Endothelial cell of umbilical vein (primary cell): ENCODE measurements around the gene RASIP1. TPM values are rescaled to one million over a fixed set of nuclear protein-coding genes. Genes with fewer than 3 reads are reported as not detected.
"Not testable (repeated sequence)": the region's sequence is repeated elsewhere in the genome, so short reads cannot be mapped to it uniquely, and the experiment has no call there.

ENCODE experiments used
- BruUV-seq: library from RNA; stranded (reverse); fragments of 400-500 nt; replicated peaks from 2 replicates; lab custom pipeline; 2021; lab: Mats Ljungman, UMichigan
- CTCF ChIA-PET: fragments of 300-600, 350-600 bp; sonication (Branson Sonifier 250); formaldehyde crosslinking; loops from one replicate; lab custom pipeline; 2021; ENCODE audit warnings: antibody characterized with exemption, inconsistent platforms; lab: Charles Lee
- POLR2A ChIA-PET: fragments of 300-600, 350-600 bp; sonication (Branson Sonifier 250); formaldehyde crosslinking; loops from one replicate; lab custom pipeline; 2021; ENCODE audit warnings: antibody characterized with exemption, inconsistent platforms; lab: Charles Lee
- DNase-seq: peaks from one replicate; pipeline ENCODE4 v3.0.0-alpha.2; 2011; ENCODE audit warnings: low read depth, low spot score
- FAIRE-seq: peaks from 2 replicates; lab custom pipeline; 2011; peaks lifted over from hg19 to GRCh38; lab: Jason Lieb, UNC
- H2AFZ ChIP-seq: 2 replicates; pipeline ENCODE4 v1.6.0; 2012; ENCODE audit warnings: low read depth, low read length, control low read depth, inconsistent platforms
- H3K27ac ChIP-seq: 2 replicates; pipeline ENCODE4 v1.5.1; 2011; ENCODE audit warnings: low read depth, mild to moderate bottlenecking, control low read depth, low read length, moderate library complexity; ENCODE audit not compliant: insufficient read depth
- H3K27me3 ChIP-seq, 2 experiments: 2 replicates each; pipeline versions ENCODE4 v1.6.0 to v1.6.1; 2011; ENCODE audit warnings: low read length in 2 of 2, mixed read lengths in 1 of 2; ENCODE audit not compliant: control insufficient read depth in 2 of 2, insufficient read depth in 2 of 2
- H3K36me3 ChIP-seq, 2 experiments: 2 replicates in 1 of 2; 3 replicates in 1 of 2; pipeline ENCODE4 v1.5.1; 2011; ENCODE audit warnings: low read length in 2 of 2, mild to moderate bottlenecking in 1 of 2, moderate library complexity in 1 of 2; ENCODE audit not compliant: control insufficient read depth in 2 of 2, insufficient read depth in 2 of 2; ENCODE audit errors: extremely low read depth in 1 of 2
- H3K4me1 ChIP-seq: 3 replicates; pipeline ENCODE4 v1.5.1; 2011; ENCODE audit warnings: mild to moderate bottlenecking, low read length; ENCODE audit not compliant: control insufficient read depth, insufficient read depth; ENCODE audit errors: extremely low read depth
- H3K4me2 ChIP-seq: 2 replicates; pipeline ENCODE4 v1.6.1; 2011; ENCODE audit warnings: low read length, control low read depth, mixed read lengths; ENCODE audit not compliant: insufficient read depth
- H3K4me3 ChIP-seq, 3 experiments: fragments of 200-600 bp in 1 of 3; sonication (generic), shearing (Covaris generic) in 1 of 3; replicated peaks in 1 of 3; 2 replicates each; pipeline ENCODE4 v1.5.1; 2011 to 2016; ENCODE audit warnings: control low read depth in 3 of 3, low read length in 3 of 3, mild to moderate bottlenecking in 2 of 3, inconsistent platforms in 1 of 3, low read depth in 1 of 3, moderate library complexity in 1 of 3; ENCODE audit not compliant: insufficient read depth in 1 of 3
- H3K79me2 ChIP-seq: 2 replicates; pipeline ENCODE4 v1.6.0; 2012; ENCODE audit warnings: low read length, inconsistent platforms; ENCODE audit not compliant: control insufficient read depth, insufficient read depth
- H3K9ac ChIP-seq: replicated peaks from 2 replicates; pipeline ENCODE3; 2011; ENCODE audit warnings: low read length, control low read depth; ENCODE audit not compliant: insufficient read depth; ENCODE audit errors: extremely low read depth
- H3K9me1 ChIP-seq: replicated peaks from 3 replicates; pipeline ENCODE4 v1.6.0; 2011; ENCODE audit warnings: mild to moderate bottlenecking, low read length; ENCODE audit not compliant: control insufficient read depth, insufficient read depth; ENCODE audit errors: extremely low read depth
- H3K9me3 ChIP-seq: replicated peaks from 2 replicates; pipeline ENCODE4 v1.5.1; 2012; ENCODE audit warnings: low read length, inconsistent platforms; ENCODE audit not compliant: control insufficient read depth, insufficient read depth
- H4K20me1 ChIP-seq: replicated peaks from 2 replicates; pipeline ENCODE3; 2011; ENCODE audit warnings: mild to moderate bottlenecking, low read length; ENCODE audit not compliant: control insufficient read depth, insufficient read depth; ENCODE audit errors: extremely low read depth
- EZH2 ChIP-seq: IDR thresholded peaks from 2 replicates; pipeline ENCODE4 v1.6.1; 2012; ENCODE audit warnings: borderline replicate concordance, low read depth, mild to moderate bottlenecking, moderate library complexity, low read length, inconsistent platforms; ENCODE audit not compliant: severe bottlenecking
- GATA2 ChIP-seq: IDR thresholded peaks from 2 replicates; pipeline ENCODE4 v1.7.0; 2011; ENCODE audit warnings: low read depth, mild to moderate bottlenecking, moderate library complexity, mixed read lengths, low read length; ENCODE audit not compliant: insufficient read length, insufficient read depth
- JUN ChIP-seq: IDR thresholded peaks from 2 replicates; pipeline ENCODE4 v1.6.1; 2011; ENCODE audit warnings: borderline replicate concordance, low read depth; ENCODE audit not compliant: insufficient read length, insufficient read depth
- POLR2AphosphoS5 ChIP-seq: IDR thresholded peaks from 2 replicates; pipeline ENCODE4 v1.6.1; 2012; ENCODE audit warnings: low read depth, mild to moderate bottlenecking, control low read depth, low read length, moderate library complexity; ENCODE audit not compliant: insufficient read depth
- dilution Hi-C: fragments of 300-500 bp; cut with MboI; formaldehyde crosslinking; loops from one replicate; pipeline ENCODE4 v1.15.0; 2019; ENCODE audit warnings: low sequenced_read_pairs; ENCODE audit not compliant: extremely low pct_ligation_motif_present
- intact Hi-C: fragments of 100-400 bp; cut with micrococcal nuclease; formaldehyde crosslinking; loops from one replicate; pipeline ENCODE4 v1.10.0; 2022
- polyA plus RNA-seq, 4 experiments: library from polyadenylated mRNA; depleted of rRNA in 3 of 4; stranded (reverse) in 3 of 4; unstranded in 1 of 4; fragments of >200 nt; gene quantifications; 2 replicates each; pipeline versions ENCODE4 v1.2.1 to v1.2.3, GENCODE V29; 2011 to 2012; ENCODE audit warnings: missing spikeins in 1 of 4
- total RNA-seq: library from RNA; stranded (reverse); gene quantifications from 2 replicates; pipeline ENCODE4 v1.2.3, GENCODE V29; 2021
- TF ChIP-seq, protein P1 (sequence below): IDR thresholded peaks from 2 replicates; pipeline ENCODE4 v1.6.1; 2011; ENCODE audit not compliant: insufficient read depth, insufficient read length
- TF ChIP-seq, protein P2 (sequence below), 2 donors: IDR thresholded peaks; 1 replicate in 1 of 2; 2 replicates in 1 of 2; pipeline ENCODE4 v1.5.1; 2011; ENCODE audit warnings: low read length in 2 of 2, mild to moderate bottlenecking in 2 of 2, moderate library complexity in 2 of 2, control low read depth in 1 of 2, inconsistent platforms in 1 of 2, low read depth in 1 of 2; ENCODE audit not compliant: insufficient read depth in 1 of 2; ENCODE audit errors: extremely low read depth in 1 of 2

RASIP1 gene
- total and polyA plus RNA-seq, 2 donors (not counting 3 experiments of a cell fraction or from before 2014, with no cell fraction given) = 66.2 to 82.1 TPM

DNA sequence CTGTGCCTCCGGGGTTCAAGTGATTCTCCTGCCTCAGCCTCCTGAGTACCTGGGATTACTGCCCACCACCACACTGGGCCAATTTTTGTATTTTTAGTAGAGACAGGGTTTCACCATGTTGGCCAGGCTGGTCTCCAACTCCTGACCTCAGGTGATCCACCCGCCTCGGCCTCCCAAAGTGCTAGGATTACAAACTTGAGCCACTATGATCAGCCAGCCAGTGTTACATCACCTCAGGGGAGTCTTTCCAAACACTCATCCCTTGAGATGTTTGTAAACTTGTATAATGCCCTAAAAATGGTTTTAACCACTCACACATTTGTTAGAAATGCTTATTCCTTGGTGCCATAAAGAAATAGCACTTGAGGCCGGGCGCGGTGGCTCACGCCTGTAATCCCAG, 46.0 kb upstream of the RASIP1 start:
- DNase-seq, H3K9me1 ChIP-seq, H3K9me3 ChIP-seq, BruUV-seq, H3K4me1 ChIP-seq, H3K9ac ChIP-seq, H3K27ac ChIP-seq, H3K36me3 ChIP-seq, H3K79me2 ChIP-seq, H3K4me3 ChIP-seq, H3K27me3 ChIP-seq, intact Hi-C loops, FAIRE-seq, H3K4me2 ChIP-seq, H2AFZ ChIP-seq, dilution Hi-C loops, POLR2A ChIA-PET, H4K20me1 ChIP-seq: not testable (repeated sequence)
- CTCF ChIA-PET = interaction anchor here (1.1 to 11.1 kb wide), 5 partner anchors 48 to 185 kb away, joined by 3 to 427 read pairs (median 25); partner anchors contain the start of gene HSD17B14

DNA sequence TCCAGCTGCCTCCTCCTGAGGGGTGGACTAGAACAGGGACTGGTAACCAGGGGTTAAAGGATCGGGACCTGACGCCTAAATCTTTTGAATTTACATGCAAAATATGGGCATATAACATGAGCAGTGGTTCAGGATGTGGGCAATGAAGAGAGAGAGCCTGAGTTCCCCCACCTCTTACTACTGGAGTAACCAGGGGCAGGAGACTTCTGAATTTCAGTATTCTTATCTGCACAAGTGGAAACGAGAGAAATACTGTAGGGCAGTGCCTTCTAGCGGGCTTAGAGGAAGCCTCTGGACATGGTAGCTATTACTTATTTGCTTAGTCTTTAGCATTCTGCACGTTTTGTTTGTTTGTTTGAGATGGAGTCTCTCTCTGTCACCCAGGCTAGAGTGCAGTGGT, 44.1 kb upstream of the RASIP1 start:
- Histone ChIP-seq H3K4me1 (peaks cover 9% of the 10 kb centered on the region), H3K9me1 (no peaks in the 10 kb centered on the region), H3K4me3 (no peak overlapping the region), H3K4me2 (no peak overlapping the region), H3K79me2 (no peaks in the 10 kb centered on the region), H3K9me3 (no peaks in the 10 kb centered on the region), H2AFZ (no peak overlapping the region), H3K9ac (no peak overlapping the region), H3K36me3 (no peaks in the 10 kb centered on the region), H3K27ac (no peak overlapping the region), H3K27me3 (no peaks in the 10 kb centered on the region), H4K20me1 (no peaks in the 10 kb centered on the region)
- dilution Hi-C loops (no loop called here), intact Hi-C loops (no loop called here)
- ChIA-PET CTCF (interaction anchor here (0.7 to 5.3 kb wide), 11 partner anchors 9 to 186 kb away, joined by 3 to 26 read pairs (median 10); partner anchors contain the start of genes CA11, HSD17B14 and IZUMO1), POLR2A (no interaction called here)
- TF ChIP-seq, protein P1, sequence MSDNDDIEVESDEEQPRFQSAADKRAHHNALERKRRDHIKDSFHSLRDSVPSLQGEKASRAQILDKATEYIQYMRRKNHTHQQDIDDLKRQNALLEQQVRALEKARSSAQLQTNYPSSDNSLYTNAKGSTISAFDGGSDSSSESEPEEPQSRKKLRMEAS = no peak
- TF ChIP-seq GATA2 (no peak), EZH2 (no peak), JUN (no peak), POLR2AphosphoS5 (no peak)
- TF ChIP-seq, protein P2, sequence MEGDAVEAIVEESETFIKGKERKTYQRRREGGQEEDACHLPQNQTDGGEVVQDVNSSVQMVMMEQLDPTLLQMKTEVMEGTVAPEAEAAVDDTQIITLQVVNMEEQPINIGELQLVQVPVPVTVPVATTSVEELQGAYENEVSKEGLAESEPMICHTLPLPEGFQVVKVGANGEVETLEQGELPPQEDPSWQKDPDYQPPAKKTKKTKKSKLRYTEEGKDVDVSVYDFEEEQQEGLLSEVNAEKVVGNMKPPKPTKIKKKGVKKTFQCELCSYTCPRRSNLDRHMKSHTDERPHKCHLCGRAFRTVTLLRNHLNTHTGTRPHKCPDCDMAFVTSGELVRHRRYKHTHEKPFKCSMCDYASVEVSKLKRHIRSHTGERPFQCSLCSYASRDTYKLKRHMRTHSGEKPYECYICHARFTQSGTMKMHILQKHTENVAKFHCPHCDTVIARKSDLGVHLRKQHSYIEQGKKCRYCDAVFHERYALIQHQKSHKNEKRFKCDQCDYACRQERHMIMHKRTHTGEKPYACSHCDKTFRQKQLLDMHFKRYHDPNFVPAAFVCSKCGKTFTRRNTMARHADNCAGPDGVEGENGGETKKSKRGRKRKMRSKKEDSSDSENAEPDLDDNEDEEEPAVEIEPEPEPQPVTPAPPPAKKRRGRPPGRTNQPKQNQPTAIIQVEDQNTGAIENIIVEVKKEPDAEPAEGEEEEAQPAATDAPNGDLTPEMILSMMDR (IDR thresholded peaks at IDR 0.05; ENCODE audit: extremely low read depth in 1 of 2, insufficient read depth in 1 of 2, low read depth in 1 of 2, low read length in 2 of 2) = peak in 1 of 2 donors; percentile 18
- FAIRE-seq (no peak), DNase-seq (peak; percentile 21)
- no TSS peak for BruUV-seq
